NCI-H2196 treated with DMSO at 0.1 percent for 48 hours (cell line): ENCODE results near the gene APOBEC3A.
"Not testable (repeated sequence)": the region's sequence is repeated elsewhere in the genome, so short reads cannot be mapped to it uniquely, and the experiment has no call there.

Experiments used
- DNase-seq: peaks from one replicate; lab custom pipeline; 2025; ENCODE audit not compliant: unreplicated experiment; lab: John Stamatoyannopoulos, UW

Gene APOBEC3A

GRCh38 chr22:38957808-38958650, 620 bp downstream of the APOBEC3A start:
- no peak for DNase-seq

- DNase-seq: not testable (repeated sequence)
Measured at GRCh38 chr22:38958651-38958943, 1.2 kb downstream of the APOBEC3A start.

- no peak for DNase-seq
Measured at GRCh38 chr22:38959590-38959989, 2.2 kb downstream of the APOBEC3A start.

- not testable (repeated sequence) for DNase-seq
Measured at GRCh38 chr22:38960673-38961072, 3.3 kb downstream of the APOBEC3A start.

GRCh38 chr22:38963291-38963738, 5.9 kb downstream of the APOBEC3A start:
- DNase-seq: not testable (repeated sequence)

GRCh38 chr22:38963872-38964271, 6.5 kb downstream of the APOBEC3A start:
- DNase-seq: no peak

- no peak for DNase-seq
Measured at GRCh38 chr22:38964306-38964705, 6.9 kb downstream of the APOBEC3A start.

- no peak for DNase-seq
Measured at GRCh38 chr22:38964989-38965388, 7.6 kb downstream of the APOBEC3A start.

- DNase-seq: no peak
Measured at GRCh38 chr22:38965614-38966379, 8.4 kb downstream of the APOBEC3A start.

GRCh38 chr22:38966380-38966702, 8.9 kb downstream of the APOBEC3A start:
- DNase-seq: no peak

- DNase-seq: no peak
Measured at GRCh38 chr22:38966942-38967341, 9.5 kb downstream of the APOBEC3A start.

- DNase-seq: no peak
Measured at GRCh38 chr22:38967451-38968450, 10.3 kb downstream of the APOBEC3A start.

- DNase-seq: no peak
Measured at GRCh38 chr22:38968801-38969200, 11.4 kb downstream of the APOBEC3A start.

- DNase-seq: no peak
Measured at GRCh38 chr22:38970551-38970950, 13.1 kb downstream of the APOBEC3A start.

- peak; percentile 35 for DNase-seq
Measured at GRCh38 chr22:38971202-38971601, 13.8 kb downstream of the APOBEC3A start.

GRCh38 chr22:38971791-38972190, 14.4 kb downstream of the APOBEC3A start:
- no peak for DNase-seq

- no peak for DNase-seq
Measured at GRCh38 chr22:38972558-38972957, 15.1 kb downstream of the APOBEC3A start.

- DNase-seq: no peak
Measured at GRCh38 chr22:38973289-38974169, 16.1 kb downstream of the APOBEC3A start.

GRCh38 chr22:38974170-38974825, 16.9 kb downstream of the APOBEC3A start:
- DNase-seq: no peak

- DNase-seq: no peak
Measured at GRCh38 chr22:38974826-38975175, 17.4 kb downstream of the APOBEC3A start.
